Spleen (tissue), 7 donors: Measurements from ENCODE around the gene TAF15.

Source experiments
- CTCF ChIP-seq, 11 experiments: fragments of 200-600 bp in 7 of 11; fragments of 450-650 bp in 4 of 11; sonication (generic) in 4 of 11; IDR thresholded peaks in 8 of 11; conservative IDR thresholded peaks in 3 of 11; 1 replicate in 7 of 11; 2 replicates in 4 of 11; pipeline versions ENCODE4 v1.4.0 to v1.8.0; 2016 to 2021; ENCODE audit warnings: antibody characterized with exemption in 11 of 11, inconsistent platforms in 4 of 11, mild to moderate bottlenecking in 1 of 11
- POLR2A ChIP-seq, 3 donors: fragments of 450-650 bp; IDR thresholded peaks; one replicate each; pipeline ENCODE4 v1.5.1; 2017; ENCODE audit warnings: antibody characterized with exemption in 3 of 3, mild to moderate bottlenecking in 1 of 3
- POLR2AphosphoS5 ChIP-seq, 3 donors: sonication (generic); formaldehyde crosslinking; IDR thresholded peaks; one replicate each; pipeline ENCODE4 v1.5.1; 2017; ENCODE audit warnings: antibody characterized with exemption in 3 of 3
- donor health status: DM: no; HTN: no; CAD: no; lungs with moderate emphysema.
- donor health status: DM: no; HTN: no; CAD: no.
- donor health status: DM: no; HTN: no; CAD: no.

GRCh38 chr17:35788477-35789368 is 20.6 kb upstream of the TAF15 start:
- TF ChIP-seq POLR2A (IDR thresholded peaks at IDR 0.05) = no peak
- no peak for TF ChIP-seq CTCF (IDR thresholded peaks at IDR 0.05 in 8 of 11, conservative IDR thresholded peaks at IDR 0.05 in 3 of 11)
- no peak for TF ChIP-seq POLR2AphosphoS5 (IDR thresholded peaks at IDR 0.05)
